HG02678 (cell line): Measurements from ENCODE around the gene ADNP2.

Source experiments
- ATAC-seq: cut with Tn5 transposase; IDR thresholded peaks from one replicate; pipeline ENCODE4 v1.9.1; 2021; ENCODE audit warnings: mild to moderate bottlenecking, moderate library complexity; ENCODE audit not compliant: unreplicated experiment

The ADNP2 gene, protein sequence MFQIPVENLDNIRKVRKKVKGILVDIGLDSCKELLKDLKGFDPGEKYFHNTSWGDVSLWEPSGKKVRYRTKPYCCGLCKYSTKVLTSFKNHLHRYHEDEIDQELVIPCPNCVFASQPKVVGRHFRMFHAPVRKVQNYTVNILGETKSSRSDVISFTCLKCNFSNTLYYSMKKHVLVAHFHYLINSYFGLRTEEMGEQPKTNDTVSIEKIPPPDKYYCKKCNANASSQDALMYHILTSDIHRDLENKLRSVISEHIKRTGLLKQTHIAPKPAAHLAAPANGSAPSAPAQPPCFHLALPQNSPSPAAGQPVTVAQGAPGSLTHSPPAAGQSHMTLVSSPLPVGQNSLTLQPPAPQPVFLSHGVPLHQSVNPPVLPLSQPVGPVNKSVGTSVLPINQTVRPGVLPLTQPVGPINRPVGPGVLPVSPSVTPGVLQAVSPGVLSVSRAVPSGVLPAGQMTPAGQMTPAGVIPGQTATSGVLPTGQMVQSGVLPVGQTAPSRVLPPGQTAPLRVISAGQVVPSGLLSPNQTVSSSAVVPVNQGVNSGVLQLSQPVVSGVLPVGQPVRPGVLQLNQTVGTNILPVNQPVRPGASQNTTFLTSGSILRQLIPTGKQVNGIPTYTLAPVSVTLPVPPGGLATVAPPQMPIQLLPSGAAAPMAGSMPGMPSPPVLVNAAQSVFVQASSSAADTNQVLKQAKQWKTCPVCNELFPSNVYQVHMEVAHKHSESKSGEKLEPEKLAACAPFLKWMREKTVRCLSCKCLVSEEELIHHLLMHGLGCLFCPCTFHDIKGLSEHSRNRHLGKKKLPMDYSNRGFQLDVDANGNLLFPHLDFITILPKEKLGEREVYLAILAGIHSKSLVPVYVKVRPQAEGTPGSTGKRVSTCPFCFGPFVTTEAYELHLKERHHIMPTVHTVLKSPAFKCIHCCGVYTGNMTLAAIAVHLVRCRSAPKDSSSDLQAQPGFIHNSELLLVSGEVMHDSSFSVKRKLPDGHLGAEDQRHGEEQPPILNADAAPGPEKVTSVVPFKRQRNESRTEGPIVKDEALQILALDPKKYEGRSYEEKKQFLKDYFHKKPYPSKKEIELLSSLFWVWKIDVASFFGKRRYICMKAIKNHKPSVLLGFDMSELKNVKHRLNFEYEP

DNA sequence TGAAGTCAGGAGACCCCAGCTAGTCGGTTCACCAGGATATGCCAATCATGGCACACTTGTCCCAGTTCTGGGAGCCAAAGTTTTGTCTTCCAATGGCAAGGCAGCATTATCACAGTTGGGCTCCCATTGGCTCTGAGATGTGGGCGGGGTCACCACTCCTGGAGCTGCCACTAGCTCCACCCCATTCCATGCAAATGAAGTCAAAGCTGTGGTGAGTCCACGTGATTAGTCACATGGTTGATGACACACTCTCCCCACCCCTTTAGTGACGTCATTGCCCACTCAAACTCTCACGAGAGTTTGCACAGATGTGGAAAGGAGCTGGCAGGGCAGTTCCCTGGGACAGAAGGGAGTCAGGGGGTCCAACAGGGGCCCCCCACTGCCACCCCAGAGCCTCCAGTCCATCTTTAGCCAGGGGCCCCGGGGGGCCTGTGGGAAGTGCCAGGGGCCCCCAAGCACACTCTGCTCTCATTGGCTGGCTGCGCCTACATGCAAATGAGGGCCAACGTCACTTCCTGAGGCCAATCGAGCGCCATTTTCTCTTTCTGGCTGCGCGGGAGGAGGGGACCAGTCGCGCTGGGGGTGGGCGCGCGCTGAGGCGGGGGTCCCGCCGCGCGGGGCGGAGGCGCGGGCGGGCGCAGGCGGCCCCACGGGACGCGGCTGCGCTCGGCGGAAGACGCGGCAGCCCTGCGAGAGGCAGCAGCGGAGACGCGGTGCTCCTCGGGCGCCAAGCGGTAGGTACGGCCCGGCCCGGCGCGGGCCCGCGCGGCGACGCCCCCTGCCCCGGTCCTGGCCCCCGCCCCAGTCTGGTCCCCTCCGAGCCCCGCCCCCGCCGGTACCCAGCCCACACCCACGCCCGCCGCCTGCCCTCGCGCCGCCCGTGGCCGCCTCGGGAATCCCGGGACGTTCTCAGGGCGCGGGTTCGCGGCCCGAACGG is at the start of gene ADNP2:
Gene ADNP2, plus strand, starts transcription at position 524 of the 937 bp plus-strand sequence. CDS start 8,281 bp downstream, outside the sequence.
- peak; percentile 56 for ATAC-seq

DNA sequence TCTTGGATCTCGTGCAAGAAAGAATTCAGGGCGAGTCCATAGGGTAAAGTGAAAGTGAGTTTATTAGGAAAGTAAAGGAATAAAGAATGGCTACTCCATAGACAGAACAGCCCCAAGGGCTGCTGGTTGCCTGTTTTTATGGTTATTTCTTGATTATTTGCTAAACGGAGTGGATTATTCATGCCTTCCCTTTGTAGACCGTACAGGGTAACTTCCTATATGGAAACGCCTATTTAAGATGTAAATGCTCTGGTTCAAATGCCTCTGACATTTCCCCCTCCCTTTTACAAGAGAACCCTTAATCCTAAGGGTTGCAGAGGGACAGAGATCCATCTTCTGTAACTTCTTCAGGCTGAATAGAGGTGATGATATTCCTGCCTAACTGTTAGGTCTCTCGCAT is 49.1 kb upstream of the ADNP2 start:
- no peak for ATAC-seq

DNA sequence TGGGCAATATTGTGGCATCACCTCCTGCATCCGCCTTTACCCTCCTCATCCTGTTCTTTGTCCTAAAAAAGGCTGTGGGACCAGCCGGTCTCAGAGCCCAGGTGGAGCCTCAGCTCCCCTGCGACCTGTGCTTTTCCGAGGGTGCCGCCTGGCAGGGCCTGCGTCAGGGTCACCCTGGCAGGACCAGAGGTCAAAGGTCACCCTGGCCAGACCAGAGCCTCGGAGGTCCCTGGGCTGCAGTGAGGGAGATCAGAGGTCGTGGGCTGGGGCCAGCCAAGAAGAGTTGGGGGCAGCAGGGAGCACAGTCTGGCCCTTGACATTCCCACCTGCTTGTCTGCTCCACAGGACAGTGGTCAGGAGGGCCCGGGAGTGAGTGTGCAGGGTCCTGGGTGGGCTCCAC is 43.4 kb upstream of the ADNP2 start:
- ATAC-seq: no peak

DNA sequence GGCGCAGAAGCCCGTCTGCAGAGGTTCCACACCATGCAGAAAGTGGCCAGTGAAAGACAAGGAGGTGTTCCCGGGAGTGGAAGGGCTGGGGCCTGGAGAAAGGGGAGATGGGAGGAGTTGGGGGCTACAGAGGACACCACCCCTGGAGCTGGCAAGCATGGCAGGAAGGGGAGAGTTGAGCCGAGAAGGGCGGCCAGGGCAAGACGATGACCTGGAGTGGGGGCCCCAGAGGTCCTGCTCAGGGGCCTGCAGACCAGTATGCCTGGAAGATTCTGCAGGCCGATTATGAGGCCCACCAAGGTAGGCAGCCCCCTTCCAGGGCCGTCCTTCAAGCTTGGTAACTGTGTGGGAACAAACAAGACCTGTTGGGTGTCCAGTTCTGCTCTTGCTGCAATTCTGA is 41.7 kb upstream of the ADNP2 start:
- no peak for ATAC-seq

DNA sequence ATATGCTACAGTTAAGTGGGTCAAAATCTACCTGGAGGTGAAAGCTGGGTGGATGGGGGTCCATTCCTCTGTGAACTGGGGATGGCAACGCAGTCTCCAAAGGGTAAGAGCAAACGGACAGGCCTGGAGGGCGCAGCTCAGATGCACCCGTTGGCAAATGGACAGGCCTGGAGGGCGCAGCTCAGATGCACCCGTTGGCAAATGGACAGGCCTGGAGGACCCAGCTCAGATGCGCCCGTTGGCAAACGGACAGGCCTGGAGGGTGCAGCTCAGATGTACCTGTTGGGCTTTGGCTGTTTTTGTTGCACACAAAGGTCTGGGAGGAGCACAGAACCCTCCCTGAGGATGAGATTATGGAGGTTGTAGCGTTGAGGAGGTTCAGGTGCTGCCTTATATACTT is 41.2 kb upstream of the ADNP2 start:
- no peak for ATAC-seq

DNA sequence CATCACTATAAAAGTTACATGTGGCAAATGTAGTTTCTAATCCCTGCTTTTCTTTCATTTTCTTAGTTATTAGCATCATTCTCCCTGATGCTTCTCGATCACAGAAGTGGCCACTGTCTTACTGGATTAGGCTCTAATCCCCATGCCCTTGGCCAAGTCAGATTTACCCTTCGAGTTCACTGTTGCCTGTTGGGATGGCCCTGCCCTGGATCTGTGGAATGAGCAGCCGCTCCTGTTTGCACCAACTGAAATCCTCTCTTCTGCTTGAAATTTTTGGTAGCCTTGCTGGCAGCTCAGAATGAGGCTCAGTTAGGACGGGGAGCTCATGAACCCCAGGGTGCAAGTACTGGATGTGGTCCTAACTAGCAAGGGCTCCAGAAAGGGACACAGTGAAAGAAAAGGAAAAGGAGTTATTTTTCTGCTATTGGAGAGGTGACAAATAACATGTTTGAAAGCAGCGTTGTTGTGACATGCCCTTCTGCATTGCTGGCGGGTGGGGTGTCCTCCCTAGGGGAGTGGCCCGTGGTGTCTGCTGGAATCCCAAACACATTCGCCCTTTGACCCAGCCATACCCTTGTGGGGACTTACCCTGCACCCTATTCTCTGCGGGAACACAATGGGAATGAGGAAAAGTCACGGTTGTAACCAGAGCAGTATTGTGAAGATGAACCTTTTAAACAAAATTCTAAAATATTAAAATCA is 40.3 kb upstream of the ADNP2 start:
- no peak for ATAC-seq

DNA sequence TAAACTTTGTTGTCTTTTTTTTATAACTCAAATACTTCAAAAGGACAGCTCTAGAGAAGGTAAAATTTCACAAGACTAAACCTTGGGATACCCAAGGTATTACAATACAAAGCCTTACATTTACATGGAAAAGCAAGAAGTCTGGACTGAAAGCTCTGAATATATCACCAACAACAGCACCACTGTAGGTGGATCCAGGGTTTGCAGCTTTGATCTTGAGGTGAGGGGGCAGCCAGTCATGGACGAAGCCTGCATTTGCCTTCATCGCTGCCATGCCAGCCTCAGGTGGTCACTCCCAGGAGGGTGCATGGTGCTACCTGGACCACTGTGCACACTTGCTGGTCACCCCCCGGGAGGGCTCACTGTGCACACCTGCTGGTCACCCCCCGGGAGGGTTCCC is 38.2 kb upstream of the ADNP2 start:
- ATAC-seq: no peak

DNA sequence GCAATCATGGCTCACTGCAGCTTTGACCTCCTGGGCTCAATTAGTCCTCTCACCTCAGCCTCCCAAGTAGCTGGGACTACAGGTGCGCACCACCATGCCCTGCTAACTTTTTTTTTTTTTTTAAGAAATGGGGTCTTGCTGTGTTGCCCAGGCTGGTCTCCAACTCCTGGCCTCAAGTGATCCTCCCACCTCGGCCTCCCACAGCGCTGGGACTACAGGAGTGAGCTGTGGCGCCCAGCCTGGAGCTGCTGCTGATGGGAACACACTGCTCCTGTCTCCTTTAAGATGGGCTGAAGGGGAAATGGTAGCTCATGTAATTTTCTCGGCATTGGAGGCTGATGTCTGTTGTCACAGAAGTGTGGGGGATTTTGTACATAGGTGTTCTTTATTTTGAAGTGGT is 34.9 kb upstream of the ADNP2 start:
- ATAC-seq: no peak

DNA sequence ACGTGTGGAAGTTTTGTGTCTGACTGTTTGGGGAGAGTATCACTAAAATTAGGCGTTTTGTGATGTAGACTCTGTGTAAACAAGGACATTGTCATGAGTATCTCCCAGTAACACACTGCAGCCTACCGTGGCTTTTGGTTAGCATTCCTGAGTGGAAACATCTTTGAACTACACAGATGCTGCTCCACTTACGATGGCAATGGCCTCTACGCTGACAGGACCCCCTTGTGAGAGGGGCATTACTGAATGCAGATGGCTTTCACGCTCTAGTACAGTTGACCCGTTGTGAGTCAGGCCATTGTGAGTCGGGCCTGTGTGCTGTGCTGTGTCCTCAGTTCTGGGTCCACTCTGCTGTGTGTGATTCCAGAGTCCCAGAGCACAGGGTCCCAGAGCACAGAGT is 34.4 kb upstream of the ADNP2 start:
- ATAC-seq: no peak

DNA sequence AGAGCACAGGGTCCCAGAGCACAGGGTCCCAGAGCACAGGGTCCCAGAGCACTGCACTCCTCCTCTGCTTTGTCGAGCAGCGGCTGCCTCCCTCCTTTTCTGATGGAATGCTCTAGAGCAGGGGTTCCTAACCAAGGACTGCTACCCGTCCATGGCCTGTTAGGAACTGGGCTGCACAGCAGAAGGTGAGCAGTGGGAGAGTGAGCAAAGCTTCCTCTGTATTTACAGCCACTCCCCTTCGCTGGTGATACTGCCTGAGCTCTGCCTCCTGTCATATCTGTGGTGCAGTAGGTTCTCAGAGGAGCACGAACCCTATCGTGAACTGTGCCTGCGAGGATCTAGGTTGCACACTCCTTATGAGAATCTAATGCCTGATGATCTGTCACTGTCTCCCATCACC is 33.1 kb upstream of the ADNP2 start:
- ATAC-seq: no peak

DNA sequence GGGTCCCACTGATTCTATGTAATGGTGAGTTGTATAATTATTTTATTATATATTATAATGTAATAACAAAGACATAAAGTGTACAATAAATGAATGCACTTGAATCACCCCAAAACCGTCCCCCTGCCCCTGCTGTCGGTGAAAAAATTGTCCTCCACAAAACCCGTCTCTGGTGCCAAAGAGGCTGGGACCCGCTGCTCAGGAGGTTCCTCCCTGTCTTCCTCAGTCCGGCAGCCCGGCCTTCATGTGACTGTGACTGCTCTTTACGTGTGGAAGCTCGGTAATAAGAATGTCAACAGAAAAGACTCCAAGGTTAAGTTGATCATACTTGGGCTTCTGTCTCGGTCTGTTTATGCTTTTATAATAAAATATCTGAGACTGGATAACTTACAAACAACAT is 32.7 kb upstream of the ADNP2 start:
- no peak for ATAC-seq

DNA sequence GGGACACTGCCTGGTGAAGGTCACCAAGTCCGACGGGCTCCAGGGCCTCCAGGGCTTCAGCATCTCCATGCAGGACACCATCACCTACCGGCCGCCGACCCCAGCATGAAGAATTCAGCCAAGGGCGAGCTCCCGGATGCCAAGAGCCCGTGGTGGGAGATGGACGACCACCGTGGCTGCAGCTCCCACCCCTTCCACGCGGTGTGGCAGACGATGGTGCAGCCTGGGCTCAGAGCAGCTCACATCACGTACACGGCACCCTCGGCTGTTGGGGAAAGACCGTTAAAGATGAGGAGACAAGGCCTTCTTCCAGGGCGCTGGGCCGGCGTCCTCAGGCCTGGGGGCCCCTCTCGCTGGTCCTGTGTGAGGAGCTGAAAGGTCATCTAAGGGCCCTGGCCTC is 31.2 kb upstream of the ADNP2 start:
- ATAC-seq: no peak

DNA sequence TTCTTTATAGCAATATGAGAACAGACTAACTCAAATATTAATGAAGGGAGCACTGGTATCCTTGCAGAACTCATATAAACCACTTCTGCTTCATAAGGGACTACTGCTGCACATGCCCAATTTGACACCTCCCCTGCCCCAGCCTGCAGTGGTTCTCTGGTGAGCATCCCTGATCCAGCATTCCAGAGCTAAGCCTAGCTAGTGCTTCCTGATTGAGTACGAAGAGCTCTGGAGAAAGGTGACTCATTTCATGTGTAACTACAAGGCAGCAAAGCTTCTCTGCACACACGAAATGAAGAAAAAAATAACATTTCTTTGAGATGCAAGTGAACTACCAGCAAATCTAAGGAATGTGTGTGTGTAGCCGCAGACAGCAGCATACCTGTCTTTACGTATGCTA is 22.8 kb upstream of the ADNP2 start:
- ATAC-seq: no peak

DNA sequence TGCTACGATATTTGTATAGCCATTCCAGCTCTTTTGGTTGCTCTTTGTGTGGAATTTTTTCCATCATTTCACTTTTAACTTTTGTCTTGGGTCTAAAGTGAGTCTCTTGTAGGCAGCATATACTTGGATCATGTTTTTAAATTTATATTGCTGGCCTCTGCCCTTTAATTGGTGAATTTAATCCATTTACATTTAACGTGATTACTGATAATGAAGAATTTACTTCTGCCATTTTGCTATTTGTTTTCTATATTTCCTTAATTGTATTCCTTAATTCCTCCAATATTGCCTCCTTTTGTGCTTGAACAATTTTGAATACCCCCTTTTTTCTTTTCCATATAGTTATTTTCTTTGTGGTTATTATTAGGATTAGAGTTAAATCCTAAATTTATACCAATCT is 21.0 kb upstream of the ADNP2 start:
- no peak for ATAC-seq

DNA sequence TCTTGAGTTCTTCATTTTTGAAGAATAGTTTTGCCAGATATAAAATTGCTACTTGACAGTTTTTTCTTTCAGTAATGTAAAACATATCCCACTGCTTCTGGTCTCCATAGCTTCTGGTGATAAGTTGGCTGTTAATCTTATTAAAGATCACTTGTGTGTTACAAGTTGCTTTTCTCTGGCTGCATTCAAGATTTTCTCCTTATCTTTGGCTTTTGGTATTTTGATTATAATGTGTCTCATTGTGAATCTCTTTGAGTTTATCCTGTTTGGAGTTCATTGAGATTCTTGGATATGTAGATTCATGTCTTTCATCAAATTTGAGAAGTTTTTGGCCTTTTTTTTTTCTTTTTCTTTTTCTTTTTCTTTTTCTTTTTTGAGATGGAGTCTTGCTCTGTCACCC is 20.2 kb upstream of the ADNP2 start:
- ATAC-seq: no peak

DNA sequence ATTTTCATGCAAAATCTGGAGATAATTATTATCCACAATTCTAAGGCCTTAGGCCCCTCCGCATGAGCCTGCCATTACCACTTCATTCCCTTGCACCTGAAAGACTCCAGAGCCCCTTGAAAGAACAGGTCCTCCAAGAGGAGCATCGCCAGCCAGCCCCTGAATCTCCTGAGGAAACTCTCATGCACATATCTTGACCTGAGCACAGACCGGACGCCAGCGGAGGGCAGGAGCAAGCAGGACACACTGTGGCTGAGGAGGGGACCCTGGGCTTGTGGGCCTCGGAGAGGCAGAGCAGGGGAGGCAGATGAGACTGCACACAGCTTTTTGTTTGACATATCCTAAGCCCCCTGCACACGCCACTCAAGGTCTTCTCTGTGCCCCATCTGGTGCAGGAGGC is 13.6 kb upstream of the ADNP2 start:
- no peak for ATAC-seq

DNA sequence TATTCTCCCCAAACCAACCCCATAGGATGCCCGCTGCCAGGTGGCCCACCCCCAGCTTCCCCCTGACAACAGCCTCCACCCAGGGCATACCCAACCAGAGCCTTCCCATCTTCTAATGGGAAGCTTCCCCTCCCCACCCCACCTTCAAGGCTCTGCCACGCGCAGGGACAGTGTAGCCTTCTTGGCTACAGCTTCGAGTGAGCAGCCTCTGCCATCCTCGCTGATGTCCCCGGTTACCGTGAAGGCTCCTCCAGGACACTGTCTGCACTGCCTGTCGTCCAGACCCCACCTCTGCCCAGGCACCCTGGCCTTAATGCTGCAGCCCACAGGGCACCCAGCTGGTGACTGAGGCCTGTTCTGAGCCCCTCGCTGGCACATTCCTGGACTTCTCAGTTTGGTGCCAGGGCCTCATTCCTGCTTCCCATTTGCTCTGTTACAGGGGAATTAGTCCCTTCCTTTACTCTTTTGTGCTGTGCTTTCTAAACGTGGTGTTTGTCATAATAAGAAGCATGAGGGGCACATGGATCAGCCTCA is 13.0 kb upstream of the ADNP2 start:
- no peak for ATAC-seq

DNA sequence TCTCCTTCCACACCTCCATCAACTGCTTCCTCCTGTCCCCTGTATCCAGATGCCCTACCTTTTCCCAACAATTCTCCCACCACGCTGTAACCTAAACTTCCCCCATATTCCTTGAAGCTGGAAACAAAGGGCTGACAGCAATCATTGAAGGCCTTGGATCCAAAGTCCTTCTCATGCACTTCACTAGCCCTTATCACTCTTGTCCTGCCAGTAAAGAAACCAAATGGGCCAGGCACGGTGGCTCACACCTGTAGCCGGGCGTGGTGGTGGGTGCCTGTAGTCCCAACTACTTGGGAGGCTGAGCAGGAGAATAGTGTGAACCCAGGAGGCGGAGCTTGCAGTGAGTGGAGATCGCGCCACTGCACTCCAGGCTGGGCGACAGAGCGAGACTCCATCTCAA is 11.9 kb upstream of the ADNP2 start:
- ATAC-seq: no peak

DNA sequence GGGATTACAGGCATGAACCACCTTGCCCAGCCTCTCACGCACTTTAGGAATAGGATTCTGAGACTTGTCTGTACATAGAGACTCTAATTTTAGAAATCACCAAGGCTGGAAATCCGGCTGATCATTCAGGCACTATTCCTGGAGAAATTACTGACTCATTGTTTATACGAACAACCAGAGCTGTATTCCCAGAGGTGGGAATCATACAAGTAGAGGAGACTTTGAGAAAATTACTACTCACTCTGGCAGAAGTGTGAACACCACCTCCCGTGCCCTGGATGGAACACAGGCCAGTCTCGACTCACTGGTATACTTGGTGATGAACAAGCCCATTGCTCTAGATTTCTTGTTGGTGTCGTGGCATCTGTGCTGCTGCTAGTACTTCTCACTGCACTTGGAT is 5.8 kb upstream of the ADNP2 start:
- ATAC-seq: no peak

DNA sequence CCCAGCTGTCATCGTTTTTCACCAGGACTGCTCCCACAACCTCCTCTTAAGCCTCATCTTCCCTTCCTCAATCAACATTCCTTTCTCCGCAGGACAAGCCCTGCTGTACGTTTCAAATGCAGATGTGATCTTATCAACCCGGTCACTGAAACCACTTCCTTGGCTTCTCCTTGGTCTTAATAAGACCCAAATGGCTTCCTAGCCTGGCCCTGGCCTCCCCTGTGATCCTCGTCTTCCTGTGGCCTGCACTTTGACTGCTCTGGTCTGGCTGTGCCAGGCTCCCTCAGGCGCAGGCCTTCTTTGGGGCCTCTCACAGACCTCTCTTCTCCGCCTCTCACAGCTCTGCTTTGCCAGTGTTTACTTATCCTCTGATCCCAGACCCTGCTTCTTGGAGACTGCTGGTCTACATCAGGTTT is 4.7 kb upstream of the ADNP2 start:
- no peak for ATAC-seq
